ENCODE measurements around the gene RPAP3.

Gene RPAP3, protein sequence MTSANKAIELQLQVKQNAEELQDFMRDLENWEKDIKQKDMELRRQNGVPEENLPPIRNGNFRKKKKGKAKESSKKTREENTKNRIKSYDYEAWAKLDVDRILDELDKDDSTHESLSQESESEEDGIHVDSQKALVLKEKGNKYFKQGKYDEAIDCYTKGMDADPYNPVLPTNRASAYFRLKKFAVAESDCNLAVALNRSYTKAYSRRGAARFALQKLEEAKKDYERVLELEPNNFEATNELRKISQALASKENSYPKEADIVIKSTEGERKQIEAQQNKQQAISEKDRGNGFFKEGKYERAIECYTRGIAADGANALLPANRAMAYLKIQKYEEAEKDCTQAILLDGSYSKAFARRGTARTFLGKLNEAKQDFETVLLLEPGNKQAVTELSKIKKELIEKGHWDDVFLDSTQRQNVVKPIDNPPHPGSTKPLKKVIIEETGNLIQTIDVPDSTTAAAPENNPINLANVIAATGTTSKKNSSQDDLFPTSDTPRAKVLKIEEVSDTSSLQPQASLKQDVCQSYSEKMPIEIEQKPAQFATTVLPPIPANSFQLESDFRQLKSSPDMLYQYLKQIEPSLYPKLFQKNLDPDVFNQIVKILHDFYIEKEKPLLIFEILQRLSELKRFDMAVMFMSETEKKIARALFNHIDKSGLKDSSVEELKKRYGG

DNA sequence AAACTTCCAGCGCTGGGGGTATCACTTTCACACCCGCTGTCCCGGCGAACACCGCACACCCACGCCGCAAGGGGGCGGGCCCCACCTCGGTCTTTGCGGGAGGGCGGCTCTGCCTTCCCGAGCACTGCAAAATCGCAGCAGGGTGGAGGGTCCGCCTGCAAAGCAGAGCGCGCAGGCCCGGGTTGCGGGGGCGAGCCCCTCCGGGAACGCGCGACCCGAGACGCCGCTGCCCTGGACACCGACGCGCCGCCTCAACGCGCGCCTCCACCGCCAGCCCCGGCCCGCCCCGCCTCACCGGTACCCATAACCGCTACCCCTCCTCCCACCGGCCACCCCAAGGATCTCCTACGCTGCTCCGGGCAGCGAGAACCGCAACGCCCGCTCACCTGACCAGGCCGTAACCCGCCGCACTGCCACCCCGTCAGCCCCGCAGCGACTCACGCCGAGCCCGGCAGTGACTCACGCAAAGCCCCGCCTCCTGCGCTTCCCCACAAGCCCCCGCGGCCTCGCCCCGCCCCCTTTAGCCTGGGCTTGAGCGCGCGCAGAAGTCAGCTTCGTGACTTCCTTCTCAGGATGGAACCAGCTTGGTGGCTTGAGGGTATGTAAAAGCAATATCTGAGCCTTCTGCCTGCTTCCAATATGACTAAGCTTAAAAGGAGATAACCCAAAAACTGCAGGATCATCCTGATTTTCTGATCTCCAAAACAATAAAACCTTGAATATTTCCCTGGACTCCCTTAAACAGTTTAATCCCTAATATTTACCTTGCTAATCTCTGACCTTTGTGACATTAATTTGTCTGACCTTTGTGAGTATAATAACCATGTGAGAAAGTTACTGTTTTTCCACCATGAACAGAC is at the start of gene RPAP3:
TSS of gene RPAP3 (minus strand) at position 465 of the 860 bp plus-strand sequence. CDS start 3,190 bp downstream, outside the sequence.
- peaks cover 42 to 56% of the 10 kb centered on the region in 2 experiments for H3K4me1 ChIP-seq (ENCODE audit: control insufficient read depth in 1 of 2, insufficient read depth in 1 of 2, low read depth in 1 of 2, low read length in 1 of 2)
- peaks cover 2% of the 10 kb centered on the region for H3K36me3 ChIP-seq

DNA sequence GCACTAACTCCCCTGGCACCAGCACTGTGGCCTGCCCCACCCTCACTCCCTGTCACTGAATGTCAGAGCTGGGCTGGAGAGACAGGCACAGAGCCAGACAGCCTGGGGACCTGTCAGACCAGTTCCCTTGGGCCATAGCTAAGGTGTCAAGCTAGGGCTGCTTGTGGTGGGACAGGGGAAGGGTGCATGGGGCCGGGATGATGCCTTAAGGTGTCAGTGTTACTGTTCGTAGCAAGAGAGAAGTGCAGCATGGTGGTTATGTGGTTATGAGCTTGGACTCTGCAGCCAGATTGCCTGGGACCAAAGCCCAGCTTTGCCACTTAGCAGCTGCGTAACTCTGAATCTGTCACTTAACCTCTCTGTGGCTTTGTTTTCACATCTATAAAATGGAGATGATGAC is 49.1 kb upstream of the RPAP3 start:
- H3K27me3 ChIP-seq, result no peaks in the 10 kb centered on the region
- TF ChIP-seq CTCF (IDR thresholded peaks at IDR 0.05), result no peak
- H3K27ac ChIP-seq, result no peak overlapping the region
- peaks cover 31 to 36% of the 10 kb centered on the region in 2 experiments for H3K4me1 ChIP-seq (ENCODE audit: control insufficient read depth in 1 of 2, insufficient read depth in 1 of 2, low read depth in 1 of 2, low read length in 1 of 2)
- H3K4me3 ChIP-seq (ENCODE audit: low read depth in 1 of 2, low read length in 1 of 2), result no peak overlapping the region
- no peaks in the 10 kb centered on the region for H3K36me3 ChIP-seq
- H3K9me3 ChIP-seq, result no peaks in the 10 kb centered on the region

More for the DNA sequence above, at the start of gene RPAP3:
- Histone ChIP-seq H3K9me3 (no peaks in the 10 kb centered on the region), H3K27me3 (no peaks in the 10 kb centered on the region), H3K4me3 (ENCODE audit: low read depth in 1 of 2, low read length in 1 of 2) (peak within 1 kb of the TSS; percentile 86 to 87), H3K27ac (peak within 1 kb of the TSS; percentile 94)
- peak; percentile 72 for TF ChIP-seq CTCF (IDR thresholded peaks at IDR 0.05)

- peaks cover 24 to 29% of the 10 kb centered on the region in 2 experiments for H3K4me1 ChIP-seq (ENCODE audit: control insufficient read depth in 1 of 2, insufficient read depth in 1 of 2, low read depth in 1 of 2, low read length in 1 of 2)
- no peak overlapping the region for H3K27ac ChIP-seq
- H3K27me3 ChIP-seq, result no peaks in the 10 kb centered on the region
- TF ChIP-seq CTCF (IDR thresholded peaks at IDR 0.05), result no peak
- H3K4me3 ChIP-seq (ENCODE audit: low read depth in 1 of 2, low read length in 1 of 2), result no peak overlapping the region
- no peaks in the 10 kb centered on the region for H3K9me3 ChIP-seq
- H3K36me3 ChIP-seq, result no peaks in the 10 kb centered on the region
Measured at GRCh38 chr12:47754126-47754525, 48.3 kb upstream of the RPAP3 start.

DNA sequence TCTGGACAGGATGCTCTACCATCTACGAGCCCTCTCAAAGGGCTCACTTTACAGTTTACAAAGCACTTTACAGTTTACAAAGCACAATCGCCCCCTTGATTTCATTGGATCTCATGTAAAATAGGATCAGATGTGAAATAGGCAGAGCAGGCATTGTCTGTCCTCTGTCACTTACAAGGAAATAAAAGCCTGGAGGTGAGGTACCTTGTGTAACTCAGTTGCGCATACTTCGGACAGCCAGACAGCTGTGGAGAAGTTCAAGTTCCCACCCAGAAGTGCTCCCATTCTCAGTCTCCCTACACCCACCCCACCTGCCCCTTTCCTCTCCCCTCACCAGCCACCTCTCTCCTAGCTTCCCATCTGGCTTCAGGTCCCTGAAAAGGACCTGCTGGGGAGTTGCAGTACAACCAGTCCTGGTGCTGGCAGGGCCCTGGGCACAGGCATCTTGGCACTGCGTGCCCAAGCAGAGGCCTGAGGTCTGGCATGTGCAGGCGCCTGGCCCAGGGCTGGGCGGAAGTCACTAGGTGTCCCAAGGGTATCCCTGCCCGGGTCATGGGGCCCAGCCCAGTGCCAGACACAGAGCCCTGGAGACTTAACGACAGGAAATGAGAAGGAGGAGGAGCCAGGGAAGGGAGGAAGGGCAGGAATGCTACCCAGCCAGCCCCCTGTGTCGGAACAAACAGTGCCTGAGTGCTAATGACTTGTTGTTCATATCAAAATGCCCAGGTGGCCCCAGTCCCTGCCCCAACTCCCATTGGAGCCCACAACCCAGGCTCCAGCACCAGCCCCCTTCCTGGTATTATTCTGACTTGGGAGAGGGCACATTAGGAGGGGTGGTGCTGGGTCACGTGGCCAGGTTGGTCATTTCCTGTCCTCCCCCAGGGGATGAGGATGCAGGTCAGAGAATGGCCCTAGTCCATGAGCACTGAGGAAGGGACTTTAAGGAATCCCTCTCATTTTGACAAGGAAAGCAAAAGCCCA is 47.5 kb upstream of the RPAP3 start:
- no peak overlapping the region for H3K27ac ChIP-seq

More for the DNA sequence above, 47.5 kb upstream of the RPAP3 start:
- no peaks in the 10 kb centered on the region for H3K9me3 ChIP-seq
- no peak overlapping the region for H3K4me3 ChIP-seq (ENCODE audit: low read depth in 1 of 2, low read length in 1 of 2)
- H3K36me3 ChIP-seq, result peaks cover 3% of the 10 kb centered on the region
- H3K4me1 ChIP-seq (ENCODE audit: control insufficient read depth in 1 of 2, insufficient read depth in 1 of 2, low read depth in 1 of 2, low read length in 1 of 2), result peaks cover 18 to 21% of the 10 kb centered on the region in 2 experiments
- no peak for TF ChIP-seq CTCF (IDR thresholded peaks at IDR 0.05)
- H3K27me3 ChIP-seq, result no peaks in the 10 kb centered on the region

Data from neutrophil (primary cell).